Lung (tissue), 12 donors: ENCODE results near the gene THADA. TPM values are rescaled to one million over a fixed set of nuclear protein-coding genes. Genes with fewer than 3 reads are reported as not detected.
A peak's percentile ranks its signal among the peaks of the same experiment; 100 is the strongest.

ENCODE experiments used
- ATAC-seq: fragments of 200-7000 bp; cut with Tn5 transposase; one replicate; pipeline ENCODE4 v1.9.1; 2020; ENCODE audit warnings: moderate number of reproducible peaks; ENCODE audit not compliant: insufficient read depth, low FRiP score
- DNase-seq, 3 donors: peaks; one replicate each; pipeline ENCODE4 v3.0.0-alpha.2; 2013 to 2017
- H3K27ac ChIP-seq, 2 donors: one replicate each; pipeline ENCODE4 v1.5.1; 2013; ENCODE audit warnings: mild to moderate bottlenecking in 2 of 2, moderate library complexity in 2 of 2, control low read depth in 1 of 2, inconsistent platforms in 1 of 2, low read depth in 1 of 2, low read length in 1 of 2
- H3K27me3 ChIP-seq, 3 donors: one replicate each; pipeline ENCODE4 v1.5.1; 2013; ENCODE audit warnings: low read length in 2 of 3; ENCODE audit not compliant: control insufficient read depth in 3 of 3, insufficient read depth in 3 of 3
- H3K36me3 ChIP-seq, 4 donors: one replicate each; pipeline ENCODE4 v1.5.1; 2013; ENCODE audit warnings: low read length in 4 of 4, mild to moderate bottlenecking in 1 of 4, moderate library complexity in 1 of 4; ENCODE audit not compliant: control insufficient read depth in 4 of 4, insufficient read depth in 4 of 4
- H3K4me1 ChIP-seq, 5 donors: one replicate each; pipeline ENCODE4 v1.5.1; 2013; ENCODE audit warnings: low read length in 5 of 5, mild to moderate bottlenecking in 2 of 5, moderate library complexity in 1 of 5; ENCODE audit not compliant: control insufficient read depth in 5 of 5, insufficient read depth in 5 of 5
- H3K4me3 ChIP-seq: one replicate; pipeline ENCODE4 v1.5.1; 2013; ENCODE audit warnings: mild to moderate bottlenecking, control low read depth, moderate library complexity
- H3K9ac ChIP-seq, 2 donors: one replicate each; pipeline ENCODE4 v1.5.1; 2013; ENCODE audit warnings: low read length in 2 of 2, control low read depth in 1 of 2; ENCODE audit not compliant: insufficient read depth in 1 of 2
- H3K9me3 ChIP-seq, 4 donors: one replicate each; pipeline ENCODE4 v1.5.1; 2013; ENCODE audit warnings: low read length in 3 of 4, mild to moderate bottlenecking in 1 of 4, moderate library complexity in 1 of 4; ENCODE audit not compliant: control insufficient read depth in 4 of 4, insufficient read depth in 3 of 4
- WGBS, 2 donors: extraction: QIAGEN DNeasy Blood & Tissue Kit; methylation state at CpG; one replicate each; pipeline ENCODE4 v1.1.7; 2013; 5-methylcytosine and 5-hydroxymethylcytosine counted together
- polyA plus RNA-seq, 2 donors: library from polyadenylated mRNA; stranded (reverse); fragments of 200-250 nt; gene quantifications; one replicate each; pipeline ENCODE4 v1.2.1, GENCODE V29; 2013
- total RNA-seq, 2 donors: library from RNA; depleted of rRNA in 1 of 2; stranded (reverse); fragments of >200 nt in 1 of 2; gene quantifications; one replicate each; pipeline ENCODE4 v1.2.1, GENCODE V29; 2014 to 2021
- TF ChIP-seq, protein P1 (sequence below): IDR thresholded peaks from 2 replicates; pipeline ENCODE4 v1.5.1; 2012; ENCODE audit warnings: mild to moderate bottlenecking; ENCODE audit errors: control extremely low read depth, extremely low read depth
- donor health status: control.
- donor health status: control.
- donor health status: Bipolar disorder and iron deficiency.
- donor health status: healthy.
- donor health status: DM: yes; HTN: yes; CAD: no.

THADA gene
- total and polyA plus RNA-seq, 4 donors: 11.3 to 72.5 (median 25.2) TPM

DNA sequence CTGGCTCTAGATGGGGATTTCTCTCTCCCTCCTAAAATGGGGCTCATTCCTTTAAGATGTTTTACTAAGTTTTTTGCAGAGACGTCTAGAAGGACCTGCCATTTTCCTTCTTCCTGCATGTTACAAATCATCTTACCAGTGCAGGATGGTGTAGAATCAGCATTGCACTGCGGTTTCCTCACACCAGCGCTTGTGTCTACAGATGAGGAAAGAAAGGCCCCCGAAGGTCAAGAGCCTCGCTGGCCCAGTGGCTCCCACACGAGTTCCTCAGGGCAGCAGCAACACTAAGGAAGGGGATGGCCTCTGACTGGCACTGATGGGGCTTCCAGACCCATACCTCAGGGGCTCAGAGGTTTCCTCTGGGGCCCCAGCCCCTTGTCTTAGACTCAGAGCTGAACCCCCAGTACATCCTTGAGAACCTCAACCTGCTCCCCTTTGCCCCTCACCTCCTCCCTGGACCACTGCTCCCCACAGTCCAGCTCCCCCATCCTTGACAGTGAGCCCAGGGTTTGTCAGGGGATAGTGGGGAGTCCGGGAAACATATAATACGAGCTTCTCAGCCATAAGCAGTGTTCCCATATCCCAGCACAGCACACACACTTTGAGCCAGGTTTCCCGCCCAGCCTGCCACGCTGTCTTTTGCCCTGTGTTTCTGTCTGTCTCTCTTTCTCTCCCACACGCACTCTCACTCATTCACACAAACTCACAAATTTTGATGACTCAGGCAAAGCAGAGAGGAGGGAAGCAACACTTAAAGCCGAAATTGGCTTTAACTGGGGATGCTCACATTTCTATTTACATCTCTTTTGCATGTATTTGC is 398.9 kb downstream of the THADA start:
- no peaks in the 10 kb centered on the region for H3K36me3 ChIP-seq
- no peak overlapping the region for H3K4me3 ChIP-seq
- H3K27ac ChIP-seq: no peak overlapping the region
- H3K27me3 ChIP-seq: no peaks in the 10 kb centered on the region
- no peak overlapping the region for H3K9ac ChIP-seq
- no peaks in the 10 kb centered on the region for H3K9me3 ChIP-seq
- DNase-seq (peak in 2 of 3 donors; percentile 34 to 70), ATAC-seq (no peak)
- H3K4me1 ChIP-seq: peaks cover 0 to 19% (median 8%) of the 10 kb centered on the region in 5 donors
- TF ChIP-seq, protein P1, sequence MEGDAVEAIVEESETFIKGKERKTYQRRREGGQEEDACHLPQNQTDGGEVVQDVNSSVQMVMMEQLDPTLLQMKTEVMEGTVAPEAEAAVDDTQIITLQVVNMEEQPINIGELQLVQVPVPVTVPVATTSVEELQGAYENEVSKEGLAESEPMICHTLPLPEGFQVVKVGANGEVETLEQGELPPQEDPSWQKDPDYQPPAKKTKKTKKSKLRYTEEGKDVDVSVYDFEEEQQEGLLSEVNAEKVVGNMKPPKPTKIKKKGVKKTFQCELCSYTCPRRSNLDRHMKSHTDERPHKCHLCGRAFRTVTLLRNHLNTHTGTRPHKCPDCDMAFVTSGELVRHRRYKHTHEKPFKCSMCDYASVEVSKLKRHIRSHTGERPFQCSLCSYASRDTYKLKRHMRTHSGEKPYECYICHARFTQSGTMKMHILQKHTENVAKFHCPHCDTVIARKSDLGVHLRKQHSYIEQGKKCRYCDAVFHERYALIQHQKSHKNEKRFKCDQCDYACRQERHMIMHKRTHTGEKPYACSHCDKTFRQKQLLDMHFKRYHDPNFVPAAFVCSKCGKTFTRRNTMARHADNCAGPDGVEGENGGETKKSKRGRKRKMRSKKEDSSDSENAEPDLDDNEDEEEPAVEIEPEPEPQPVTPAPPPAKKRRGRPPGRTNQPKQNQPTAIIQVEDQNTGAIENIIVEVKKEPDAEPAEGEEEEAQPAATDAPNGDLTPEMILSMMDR: no peak
- WGBS, 2 donors: 41 to 67% methylated on average over 12 of the region's 12 CpGs

DNA sequence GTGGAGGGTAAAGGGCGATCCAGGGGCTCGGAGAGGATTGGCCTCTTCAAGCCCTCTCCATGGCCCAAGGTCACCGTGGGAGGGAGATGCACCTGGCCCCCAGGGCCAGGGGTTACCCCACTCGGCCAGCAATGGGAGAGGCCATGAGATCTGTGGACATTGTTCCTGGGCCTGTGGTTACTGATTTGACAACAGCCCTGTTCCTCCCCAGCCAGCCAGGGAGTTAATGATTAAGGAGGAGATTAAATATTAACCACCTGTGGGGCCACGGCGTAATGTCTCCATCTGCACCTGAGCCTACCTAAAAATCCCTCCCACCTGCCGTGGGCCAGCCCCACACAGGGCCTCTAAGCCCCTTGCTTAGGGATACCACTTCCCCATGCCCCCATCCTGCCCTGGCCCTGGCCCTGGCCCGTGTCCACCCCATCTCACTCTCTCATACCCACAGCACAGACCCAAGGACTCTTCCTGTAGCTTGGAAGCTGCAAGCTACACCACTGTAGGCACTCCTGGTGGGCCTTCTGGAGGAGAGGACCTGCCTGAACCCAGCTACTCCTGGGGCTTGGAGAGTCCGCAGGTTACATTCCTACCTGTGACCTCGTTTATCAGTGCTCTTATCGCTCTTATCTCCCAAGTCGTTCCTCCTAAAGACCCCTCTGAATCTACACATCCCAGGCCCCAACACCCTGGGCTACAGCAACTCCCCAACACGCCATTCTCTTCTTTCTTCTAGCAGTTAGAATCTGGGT is 401.5 kb downstream of the THADA start:
- peaks cover 0 to 24% (median 8%) of the 10 kb centered on the region in 5 donors for H3K4me1 ChIP-seq
- peak overlapping the region in 1 of 2 donors; percentile 65 for H3K27ac ChIP-seq
- no peaks in the 10 kb centered on the region for H3K27me3 ChIP-seq
- no peak overlapping the region for H3K9ac ChIP-seq
- H3K9me3 ChIP-seq: no peaks in the 10 kb centered on the region
- WGBS, 2 donors: 61 to 64% methylated on average over 13 of the region's 13 CpGs
- ATAC-seq: peak; percentile 57
- TF ChIP-seq, protein P1: no peak
- H3K36me3 ChIP-seq: no peaks in the 10 kb centered on the region
- no peak overlapping the region for H3K4me3 ChIP-seq
- peak; percentile 58 to 84 (median 73) for DNase-seq

DNA sequence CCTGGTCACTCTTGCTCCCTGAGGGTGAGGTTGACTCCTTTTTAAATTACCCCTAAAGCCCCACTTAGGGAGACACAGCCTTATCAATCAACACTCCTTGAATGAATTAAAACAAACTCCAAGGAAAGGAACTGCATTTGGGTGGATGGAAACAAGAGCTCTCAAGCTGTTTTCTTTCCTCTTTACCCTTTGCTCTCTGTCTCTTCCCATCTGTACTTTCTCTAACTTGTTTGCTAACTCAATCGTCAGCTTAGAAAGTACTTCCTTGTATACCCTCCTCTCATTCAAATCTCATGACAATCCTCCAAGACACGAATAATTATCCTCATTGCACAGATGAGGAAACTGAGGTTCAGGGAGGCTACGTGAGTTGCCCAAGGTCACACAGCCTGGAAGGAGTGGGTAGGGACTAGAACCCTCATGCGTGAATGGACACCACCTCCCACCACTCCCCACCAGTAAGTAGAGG is 402.2 kb downstream of the THADA start:
- Histone ChIP-seq H3K9ac (no peak overlapping the region), H3K36me3 (no peaks in the 10 kb centered on the region), H3K4me1 (peaks cover 0 to 24% (median 8%) of the 10 kb centered on the region in 5 donors), H3K9me3 (no peaks in the 10 kb centered on the region), H3K4me3 (no peak overlapping the region), H3K27ac (peak overlapping the region in 1 of 2 donors; percentile 65), H3K27me3 (no peaks in the 10 kb centered on the region)
- WGBS, 2 donors: 44 to 56% methylated on average over 4 of the region's 4 CpGs
- TF ChIP-seq, protein P1: no peak
- DNase-seq (peak in 1 of 3 donors; percentile 17), ATAC-seq (no peak)
